Mesendoderm (in vitro differentiated cells): ENCODE data around the gene PKNOX1.
A peak's percentile ranks its signal among the peaks of the same experiment; 100 is the strongest.
"Not testable (repeated sequence)": the region's sequence is repeated elsewhere in the genome, so short reads cannot be mapped to it uniquely, and the experiment has no call there.

Experiments
- DNase-seq: peaks from one replicate; pipeline ENCODE4 v3.0.0; 2013
- H2AK5ac ChIP-seq: 2 replicates; pipeline ENCODE4 v1.6.1; 2013; ENCODE audit warnings: low read length, inconsistent platforms
- H2BK120ac ChIP-seq: 2 replicates; pipeline ENCODE4 v1.6.1; 2013; ENCODE audit warnings: low read depth, mild to moderate bottlenecking, low read length, moderate library complexity, mixed read lengths
- H2BK15ac ChIP-seq: replicated peaks from 2 replicates; pipeline ENCODE4 v1.6.1; 2013; ENCODE audit warnings: low read depth, mild to moderate bottlenecking, moderate library complexity
- H2BK5ac ChIP-seq: 2 replicates; pipeline ENCODE4 v1.6.1; 2013; ENCODE audit warnings: low read length, inconsistent platforms
- H3K18ac ChIP-seq: 2 replicates; pipeline ENCODE4 v1.6.1; 2013; ENCODE audit warnings: mild to moderate bottlenecking, low read length, mixed read lengths
- H3K23ac ChIP-seq: one replicate; pipeline ENCODE4 v1.6.1; 2013; ENCODE audit warnings: low read length
- H3K27ac ChIP-seq: 2 replicates; pipeline ENCODE4 v1.5.1; 2013; ENCODE audit warnings: low read depth, mild to moderate bottlenecking, inconsistent platforms, low read length, moderate library complexity
- H3K27me3 ChIP-seq: 2 replicates; pipeline ENCODE4 v1.6.1; 2013; ENCODE audit warnings: low read length, control low read depth, mild to moderate bottlenecking, inconsistent platforms; ENCODE audit not compliant: insufficient read depth, poor library complexity
- H3K36me3 ChIP-seq: 2 replicates; pipeline ENCODE4 v1.6.1; 2013; ENCODE audit warnings: low read length, inconsistent platforms; ENCODE audit not compliant: control insufficient read depth, insufficient read depth
- H3K4ac ChIP-seq: one replicate; pipeline ENCODE4 v1.6.1; 2013; ENCODE audit warnings: low read depth, mild to moderate bottlenecking, low read length, moderate library complexity
- H3K4me1 ChIP-seq: 2 replicates; pipeline ENCODE4 v1.6.1; 2013; ENCODE audit warnings: low read depth, low read length, inconsistent platforms; ENCODE audit not compliant: control insufficient read depth
- H3K4me2 ChIP-seq: 2 replicates; pipeline ENCODE4 v1.6.1; 2013; ENCODE audit warnings: low read length
- H3K4me3 ChIP-seq: 2 replicates; pipeline ENCODE4 v1.5.1; 2013; ENCODE audit warnings: mild to moderate bottlenecking, low read length
- H3K56ac ChIP-seq: one replicate; pipeline ENCODE4 v1.6.1; 2013; ENCODE audit warnings: low read length
- H3K79me1 ChIP-seq: 2 replicates; pipeline ENCODE4 v1.6.1; 2013; ENCODE audit warnings: low read length, inconsistent platforms
- H3K79me2 ChIP-seq: 2 replicates; pipeline ENCODE4 v1.6.1; 2013; ENCODE audit warnings: mild to moderate bottlenecking, low read length; ENCODE audit not compliant: control insufficient read depth, insufficient read depth
- H3K9ac ChIP-seq: 2 replicates; pipeline ENCODE4 v1.6.1; 2013; ENCODE audit warnings: low read length, inconsistent platforms
- H4K5ac ChIP-seq: one replicate; pipeline ENCODE4 v1.6.1; 2013; ENCODE audit warnings: low read length
- H4K8ac ChIP-seq: one replicate; pipeline ENCODE4 v1.6.1; 2013; ENCODE audit warnings: low read depth, mild to moderate bottlenecking, control low read depth, low read length, moderate library complexity
- WGBS: extraction: QIAGEN DNeasy Blood & Tissue Kit; methylation state at CpG from one replicate; pipeline ENCODE4 v1.1.7; 2013; ENCODE audit warnings: low lambda C conversion rate, missing lambda C conversion rate; ENCODE audit not compliant: insufficient coverage; ENCODE audit errors: extremely low coverage; 5-methylcytosine and 5-hydroxymethylcytosine counted together

Gene PKNOX1

DNA sequence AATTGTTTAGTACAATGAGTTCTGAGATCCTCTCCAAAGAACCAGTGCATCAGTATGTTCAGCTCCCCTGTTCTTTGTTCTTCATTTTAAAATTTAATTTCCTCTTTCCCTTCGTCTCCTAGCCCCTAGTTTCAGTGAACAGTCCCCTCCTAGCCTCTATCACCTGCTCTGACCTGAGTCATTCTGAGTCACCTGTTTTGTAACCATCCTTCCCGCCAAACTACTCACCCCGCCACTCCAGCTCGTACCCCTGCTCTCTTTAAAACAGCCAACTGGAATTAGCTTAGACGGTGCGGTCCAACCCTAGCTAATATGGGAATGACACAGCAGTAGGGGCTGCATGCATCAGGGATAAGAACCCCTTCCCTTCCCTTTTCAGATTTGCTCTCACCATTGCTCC is 32.1 kb upstream of the PKNOX1 start:
- H3K27me3 ChIP-seq: no peaks in the 10 kb centered on the region
- H3K4me3 ChIP-seq: no peak overlapping the region
- no peak overlapping the region for H3K56ac ChIP-seq
- H3K9ac ChIP-seq: no peak overlapping the region
- H3K79me1 ChIP-seq: no peaks in the 10 kb centered on the region
- no peak overlapping the region for H3K23ac ChIP-seq
- H3K36me3 ChIP-seq: no peaks in the 10 kb centered on the region
- H3K18ac ChIP-seq: no peak overlapping the region
- no peak for DNase-seq
- H3K4me2 ChIP-seq: no peak overlapping the region
- no peak overlapping the region for H3K4ac ChIP-seq
- no peak overlapping the region for H2BK15ac ChIP-seq
- H3K27ac ChIP-seq: no peak overlapping the region
- no peak overlapping the region for H4K5ac ChIP-seq
- no peak overlapping the region for H2BK5ac ChIP-seq
- H2AK5ac ChIP-seq: no peak overlapping the region
- no peak overlapping the region for H4K8ac ChIP-seq
- H2BK120ac ChIP-seq: no peak overlapping the region
- H3K4me1 ChIP-seq: peaks cover 5% of the 10 kb centered on the region
- H3K79me2 ChIP-seq: no peaks in the 10 kb centered on the region
- no CpG with 5 or more reads among the region's 6 CpGs for WGBS

DNA sequence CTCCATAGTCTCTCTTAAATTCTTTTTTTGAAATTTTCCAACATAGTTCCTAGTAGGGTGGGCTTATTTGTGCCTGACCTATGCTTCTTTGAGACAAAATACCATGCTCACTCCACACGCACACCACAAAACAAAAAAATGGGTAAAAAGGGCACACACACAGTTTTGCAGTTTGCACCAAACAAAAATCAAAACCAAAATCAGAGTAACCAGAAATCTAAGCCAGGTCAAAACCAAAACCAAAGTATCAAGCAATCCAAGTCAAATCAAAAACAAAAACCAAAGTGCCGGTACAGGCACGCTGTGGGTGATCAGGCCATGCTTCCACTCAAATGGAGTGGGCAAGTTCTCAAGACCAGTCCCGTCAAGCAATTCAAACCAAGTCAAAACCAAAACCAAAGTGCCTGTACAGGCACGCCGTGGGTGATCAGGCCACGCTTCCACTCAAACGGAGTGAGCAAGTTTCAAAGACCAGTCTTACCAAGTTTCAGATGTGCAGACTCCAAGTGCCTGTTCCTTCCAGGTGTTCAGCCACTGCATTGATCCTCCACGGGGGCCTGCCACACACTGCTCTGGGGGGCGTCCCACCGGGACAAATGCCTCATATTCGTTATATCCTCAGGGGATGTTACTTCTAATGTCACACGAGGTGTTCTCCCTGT is 25.1 kb upstream of the PKNOX1 start:
- H3K27ac ChIP-seq, H3K23ac ChIP-seq, H3K4me1 ChIP-seq, H3K9ac ChIP-seq, H4K5ac ChIP-seq, H3K36me3 ChIP-seq, H3K4me2 ChIP-seq, H3K18ac ChIP-seq, H2AK5ac ChIP-seq, H3K4ac ChIP-seq, H4K8ac ChIP-seq, H3K79me2 ChIP-seq, H2BK15ac ChIP-seq, H2BK5ac ChIP-seq, H3K79me1 ChIP-seq, H3K4me3 ChIP-seq, DNase-seq, H3K27me3 ChIP-seq, H2BK120ac ChIP-seq, H3K56ac ChIP-seq: not testable (repeated sequence)
- no CpG with 5 or more reads among the region's 13 CpGs for WGBS

GRCh38 chr21:42951193-42951592 is 23.2 kb upstream of the PKNOX1 start:
- not testable (repeated sequence) for H2BK120ac ChIP-seq, H3K4me1 ChIP-seq

DNA sequence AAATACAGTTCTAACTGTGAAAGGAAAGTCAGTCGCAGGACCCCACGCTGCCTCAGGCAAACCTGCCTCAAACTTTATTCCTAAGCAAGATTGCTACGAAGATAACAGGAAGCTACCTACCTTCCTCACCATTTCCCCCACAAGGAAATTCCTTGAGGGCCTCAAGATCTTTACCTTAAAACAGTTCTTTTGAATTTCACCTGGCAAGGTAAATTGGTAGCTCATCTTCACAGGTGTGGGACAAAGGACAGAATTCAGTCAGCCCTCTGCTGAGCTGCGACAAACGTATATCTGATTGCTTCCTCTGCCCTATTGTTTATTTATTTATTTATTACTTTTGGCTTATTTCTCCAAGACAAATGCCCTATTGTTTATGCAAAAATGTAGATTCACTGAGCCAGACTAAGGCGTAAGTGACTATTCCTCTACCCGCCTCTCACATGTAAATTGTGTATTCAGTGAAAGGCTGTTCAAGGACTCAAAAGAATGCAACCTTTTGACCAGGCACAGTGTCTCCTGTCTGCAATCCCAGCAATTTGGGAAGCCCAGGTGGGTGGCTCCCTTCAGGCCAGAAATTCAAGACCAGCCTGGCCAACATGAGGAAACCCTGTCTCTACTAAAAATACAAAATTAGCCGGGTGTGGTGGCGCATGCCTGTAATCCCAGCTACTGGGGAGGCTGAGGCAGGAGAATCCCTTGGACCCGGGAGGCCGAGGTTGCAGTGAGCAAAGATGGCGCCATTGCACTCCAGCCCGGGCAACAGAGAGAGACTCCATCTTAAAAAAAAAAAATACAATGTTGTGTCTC is 17.3 kb upstream of the PKNOX1 start:
- Histone ChIP-seq H3K4me2 (no peak overlapping the region), H3K9ac (no peak overlapping the region), H3K56ac (peak overlapping the region; percentile 50), H2BK15ac (no peak overlapping the region), H3K4me1 (peaks cover 1% of the 10 kb centered on the region), H3K79me1 (no peaks in the 10 kb centered on the region), H4K8ac (no peak overlapping the region), H2BK5ac (peak overlapping the region; percentile 12), H4K5ac (no peak overlapping the region), H2AK5ac (no peak overlapping the region), H2BK120ac (peak overlapping the region; percentile 65), H3K79me2 (no peaks in the 10 kb centered on the region), H3K4ac (peak overlapping the region; percentile 98), H3K27ac (peak overlapping the region; percentile 80), H3K23ac (no peak overlapping the region), H3K4me3 (no peak overlapping the region), H3K27me3 (no peaks in the 10 kb centered on the region), H3K18ac (peak overlapping the region; percentile 97), H3K36me3 (no peaks in the 10 kb centered on the region)
- no CpG with 5 or more reads among the region's 13 CpGs for whole genome bisulfite sequencing
- DNase-seq: peak; percentile 97

More at GRCh38 chr21:42951193-42951592, 23.2 kb upstream of the PKNOX1 start:
- not testable (repeated sequence) for H2AK5ac ChIP-seq, H3K27me3 ChIP-seq, H2BK5ac ChIP-seq, H3K4me2 ChIP-seq, H4K8ac ChIP-seq, H2BK15ac ChIP-seq, H3K79me1 ChIP-seq, DNase-seq, H4K5ac ChIP-seq, H3K23ac ChIP-seq, H3K56ac ChIP-seq, H3K4me3 ChIP-seq, H3K4ac ChIP-seq, H3K36me3 ChIP-seq, H3K27ac ChIP-seq, H3K18ac ChIP-seq, H3K9ac ChIP-seq, H3K79me2 ChIP-seq
- WGBS: no CpG with 5 or more reads among the region's 9 CpGs

DNA sequence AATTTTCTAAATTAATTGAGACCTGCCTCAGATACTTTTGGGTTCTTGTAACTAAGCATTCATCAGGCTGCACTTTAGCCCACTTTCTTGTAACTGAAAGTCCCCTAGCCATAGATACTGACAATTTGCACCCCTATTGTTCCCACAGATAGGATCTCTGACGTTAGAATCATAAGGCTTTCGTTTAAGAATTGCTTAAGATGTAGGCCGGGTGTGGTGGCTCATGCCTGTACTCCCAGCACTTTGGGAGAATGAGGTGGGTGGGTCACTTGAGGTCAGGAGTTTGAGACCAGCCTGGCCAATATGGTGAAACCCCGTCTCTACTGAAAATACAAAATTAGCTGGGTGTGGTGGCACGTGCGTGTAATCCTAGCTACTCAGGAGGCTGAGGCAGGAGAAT is 16.2 kb upstream of the PKNOX1 start:
- H3K27ac ChIP-seq: peak overlapping the region; percentile 80
- not testable (repeated sequence) for H3K27me3 ChIP-seq, H3K4me3 ChIP-seq, H3K36me3 ChIP-seq, H4K5ac ChIP-seq, H3K4me2 ChIP-seq, H3K23ac ChIP-seq, H3K9ac ChIP-seq, H3K79me2 ChIP-seq, H4K8ac ChIP-seq, H3K4me1 ChIP-seq, H3K79me1 ChIP-seq, DNase-seq, H2BK15ac ChIP-seq
- H3K56ac ChIP-seq: peak overlapping the region; percentile 27
- WGBS: no CpG with 5 or more reads among the region's 6 CpGs
- H3K18ac ChIP-seq: peak overlapping the region; percentile 97
- H2AK5ac ChIP-seq: peak overlapping the region; percentile 97
- H3K4ac ChIP-seq: peak overlapping the region; percentile 98
- peak overlapping the region; percentile 77 for H2BK5ac ChIP-seq
- peak overlapping the region; percentile 65 for H2BK120ac ChIP-seq
